ENCODE data around the gene EDEM1.

Gene EDEM1

GRCh38 chr3:5186858-5187155, 700 bp upstream of the EDEM1 start:
- no peak for FAIRE-seq
- no peak for DNase-seq (ENCODE audit: insufficient read length, low spot score)
- no peak for TF ChIP-seq POLR2A (IDR thresholded peaks at IDR 0.05; ENCODE audit: low read depth, low read length)

GRCh38 chr3:5187920-5188418, 462 bp downstream of the EDEM1 start:
- TF ChIP-seq POLR2A (IDR thresholded peaks at IDR 0.05; ENCODE audit: low read depth, low read length): peak; percentile 41
- DNase-seq (ENCODE audit: insufficient read length, low spot score) (peak; percentile 32), FAIRE-seq (no peak)

- no peak for DNase-seq (ENCODE audit: insufficient read length, low spot score)
- FAIRE-seq: no peak
- no peak for TF ChIP-seq POLR2A (IDR thresholded peaks at IDR 0.05; ENCODE audit: low read depth, low read length)
Observed at GRCh38 chr3:5188419-5189221, 1.1 kb downstream of the EDEM1 start.

- DNase-seq (ENCODE audit: insufficient read length, low spot score) (no peak), FAIRE-seq (no peak)
- TF ChIP-seq POLR2A (IDR thresholded peaks at IDR 0.05; ENCODE audit: low read depth, low read length): no peak
Observed at GRCh38 chr3:5190147-5190791, 2.8 kb downstream of the EDEM1 start.

GRCh38 chr3:5191555-5192304, 4.2 kb downstream of the EDEM1 start:
- no peak for DNase-seq (ENCODE audit: insufficient read length, low spot score)
- TF ChIP-seq POLR2A (IDR thresholded peaks at IDR 0.05; ENCODE audit: low read depth, low read length): no peak
- FAIRE-seq: no peak

- no peak for DNase-seq (ENCODE audit: insufficient read length, low spot score)
- no peak for TF ChIP-seq POLR2A (IDR thresholded peaks at IDR 0.05; ENCODE audit: low read depth, low read length)
- FAIRE-seq: no peak
Observed at GRCh38 chr3:5192571-5193365, 5.3 kb downstream of the EDEM1 start.

- FAIRE-seq (no peak), DNase-seq (ENCODE audit: insufficient read length, low spot score) (no peak)
- TF ChIP-seq POLR2A (IDR thresholded peaks at IDR 0.05; ENCODE audit: low read depth, low read length): no peak
Observed at GRCh38 chr3:5194341-5194740, 6.8 kb downstream of the EDEM1 start.

GRCh38 chr3:5194801-5195509, 7.4 kb downstream of the EDEM1 start:
- FAIRE-seq: peak; percentile 95
- no peak for TF ChIP-seq POLR2A (IDR thresholded peaks at IDR 0.05; ENCODE audit: low read depth, low read length)
- DNase-seq (ENCODE audit: insufficient read length, low spot score): peak; percentile 63

- DNase-seq (ENCODE audit: insufficient read length, low spot score) (no peak), FAIRE-seq (peak; percentile 88)
Observed at GRCh38 chr3:5195605-5196004, 8.1 kb downstream of the EDEM1 start.

GRCh38 chr3:5197022-5197421, 9.5 kb downstream of the EDEM1 start:
- FAIRE-seq: no peak
- TF ChIP-seq POLR2A (IDR thresholded peaks at IDR 0.05; ENCODE audit: low read depth, low read length): no peak
- no peak for DNase-seq (ENCODE audit: insufficient read length, low spot score)

More at GRCh38 chr3:5195605-5196004, 8.1 kb downstream of the EDEM1 start:
- no peak for TF ChIP-seq POLR2A (IDR thresholded peaks at IDR 0.05; ENCODE audit: low read depth, low read length)

- peak; percentile 52 for FAIRE-seq
- DNase-seq (ENCODE audit: insufficient read length, low spot score): no peak
Observed at GRCh38 chr3:5197470-5198312, 10.2 kb downstream of the EDEM1 start.

GRCh38 chr3:5198313-5198677, 10.8 kb downstream of the EDEM1 start:
- no peak for TF ChIP-seq POLR2A (IDR thresholded peaks at IDR 0.05; ENCODE audit: low read depth, low read length)
- DNase-seq (ENCODE audit: insufficient read length, low spot score) (no peak), FAIRE-seq (no peak)

More at GRCh38 chr3:5197470-5198312, 10.2 kb downstream of the EDEM1 start:
- TF ChIP-seq POLR2A (IDR thresholded peaks at IDR 0.05; ENCODE audit: low read depth, low read length): no peak
